ENCODE data around the gene FUT2.

- no peak for TF ChIP-seq ZNF766 (CRISPR knock-in tag; IDR thresholded peaks at IDR 0.05; ENCODE audit: borderline replicate concordance)
- TF ChIP-seq ZZZ3 (CRISPR knock-in tag; IDR thresholded peaks at IDR 0.05; ENCODE audit: borderline replicate concordance), result no peak
- TF ChIP-seq ARID2 (CRISPR knock-in tag; IDR thresholded peaks at IDR 0.05; ENCODE audit: borderline replicate concordance), result no peak
- TF ChIP-seq FOXP4 (CRISPR knock-in tag; IDR thresholded peaks at IDR 0.05), result no peak
- TF ChIP-seq ZBTB20 (CRISPR knock-in tag; IDR thresholded peaks at IDR 0.05; ENCODE audit: borderline replicate concordance, low read depth), result no peak
- TF ChIP-seq ETV6 (CRISPR knock-in tag; conservative IDR thresholded peaks at IDR 0.05), result no peak
Observed at GRCh38 chr19:48660852-48661710, 34.7 kb upstream of the FUT2 start.
